ENCODE results near the gene GPR143. TPM values are rescaled to one million over a fixed set of nuclear protein-coding genes. Genes with fewer than 3 reads are reported as not detected.
"Not testable (repeated sequence)": the region's sequence is repeated elsewhere in the genome, so short reads cannot be mapped to it uniquely, and the experiment has no call there.

The GPR143 gene
- total RNA-seq, 1 experiment from 2014 or later: 1.4 TPM

- DNase-seq (ENCODE audit: low spot score): not testable (repeated sequence)
Observed at GRCh38 chrX:9768321-9768839, 2.7 kb upstream of the GPR143 start.

- no peak for DNase-seq (ENCODE audit: low spot score)
Observed at GRCh38 chrX:9767375-9767774, 1.7 kb upstream of the GPR143 start.

- DNase-seq (ENCODE audit: low spot score): no peak
Observed at GRCh38 chrX:9765072-9765736, 443 bp downstream of the GPR143 start.

- DNase-seq (ENCODE audit: low spot score): no peak
Observed at GRCh38 chrX:9759337-9759736, 6.3 kb downstream of the GPR143 start.

- no peak for DNase-seq (ENCODE audit: low spot score)
Observed at GRCh38 chrX:9758021-9758638, 7.5 kb downstream of the GPR143 start.

GRCh38 chrX:9757366-9757765 lies 8.3 kb downstream of the GPR143 start:
- no peak for DNase-seq (ENCODE audit: low spot score)

- DNase-seq (ENCODE audit: low spot score): no peak
Observed at GRCh38 chrX:9749146-9749692, 16.4 kb downstream of the GPR143 start.

GRCh38 chrX:9747644-9748043 lies 18.0 kb downstream of the GPR143 start:
- DNase-seq (ENCODE audit: low spot score): no peak

GRCh38 chrX:9746148-9746888 lies 19.3 kb downstream of the GPR143 start:
- peak; percentile 94 for DNase-seq (ENCODE audit: low spot score)

- DNase-seq (ENCODE audit: low spot score): peak; percentile 93
Observed at GRCh38 chrX:9745417-9746115, 20.1 kb downstream of the GPR143 start.

GRCh38 chrX:9739130-9739529 lies 26.5 kb downstream of the GPR143 start:
- DNase-seq (ENCODE audit: low spot score): no peak

GRCh38 chrX:9738151-9738550 lies 27.5 kb downstream of the GPR143 start:
- DNase-seq (ENCODE audit: low spot score): no peak

- DNase-seq (ENCODE audit: low spot score): no peak
Observed at GRCh38 chrX:9737363-9737762, 28.3 kb downstream of the GPR143 start.

GRCh38 chrX:9730752-9731151 lies 34.9 kb downstream of the GPR143 start:
- no peak for DNase-seq (ENCODE audit: low spot score)

- no peak for DNase-seq (ENCODE audit: low spot score)
Observed at GRCh38 chrX:9730078-9730477, 35.6 kb downstream of the GPR143 start.

GRCh38 chrX:9729171-9729885 lies 36.3 kb downstream of the GPR143 start:
- peak; percentile 11 for DNase-seq (ENCODE audit: low spot score)

GRCh38 chrX:9728261-9728660 lies 37.4 kb downstream of the GPR143 start:
- DNase-seq (ENCODE audit: low spot score): no peak

- peak; percentile 32 for DNase-seq (ENCODE audit: low spot score)
Observed at GRCh38 chrX:9724711-9725110, 40.9 kb downstream of the GPR143 start.

GRCh38 chrX:9717376-9717775 lies 48.3 kb downstream of the GPR143 start:
- no peak for DNase-seq (ENCODE audit: low spot score)

GRCh38 chrX:9710332-9710731 lies 55.3 kb downstream of the GPR143 start:
- peak; percentile 73 for DNase-seq (ENCODE audit: low spot score)

- peak; percentile 70 for DNase-seq (ENCODE audit: low spot score)
Observed at GRCh38 chrX:9708923-9709553, 56.6 kb downstream of the GPR143 start.
